TTC549 (cell line): ENCODE measurements around the gene RASL10A.
"Not testable (repeated sequence)": the region's sequence is repeated elsewhere in the genome, so short reads cannot be mapped to it uniquely, and the experiment has no call there.

ENCODE experiments used
- FAIRE-seq: peaks from 2 replicates; lab custom pipeline; 2012; peaks lifted over from hg19 to GRCh38; lab: Jason Lieb, UNC

Gene RASL10A

GRCh38 chr22:29315286-29316140 lies at the start of gene RASL10A:
TSS of gene RASL10A (minus strand) at chr22:29315697. CDS start at chr22:29315246, 451 bp downstream.
- FAIRE-seq: no peak

GRCh38 chr22:29359469-29359868 lies 44.0 kb upstream of the RASL10A start:
- no peak for FAIRE-seq

- not testable (repeated sequence) for FAIRE-seq
Observed at GRCh38 chr22:29357193-29357890, 41.8 kb upstream of the RASL10A start.

DNA sequence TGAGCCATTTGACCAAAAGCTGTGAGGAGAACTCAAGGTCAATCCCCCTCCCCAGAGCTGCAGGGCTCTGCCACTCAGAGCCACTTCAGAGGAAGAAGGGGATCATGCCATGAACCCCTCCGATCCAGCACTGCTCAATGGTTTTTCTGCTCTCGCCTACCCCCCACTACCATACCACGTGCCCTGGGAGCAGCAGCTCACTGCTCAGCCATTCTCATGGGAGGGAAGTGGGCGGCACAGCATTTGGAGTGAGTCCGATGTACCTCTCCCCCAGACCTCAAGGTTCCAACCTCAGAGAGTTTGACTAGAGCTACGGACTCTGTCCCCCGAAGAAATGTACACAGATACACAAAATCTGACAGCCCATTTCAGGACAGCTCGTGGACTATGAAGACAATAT lies 38.4 kb upstream of the RASL10A start:
- FAIRE-seq: no peak

GRCh38 chr22:29353286-29353685 lies 37.8 kb upstream of the RASL10A start:
- no peak for FAIRE-seq

DNA sequence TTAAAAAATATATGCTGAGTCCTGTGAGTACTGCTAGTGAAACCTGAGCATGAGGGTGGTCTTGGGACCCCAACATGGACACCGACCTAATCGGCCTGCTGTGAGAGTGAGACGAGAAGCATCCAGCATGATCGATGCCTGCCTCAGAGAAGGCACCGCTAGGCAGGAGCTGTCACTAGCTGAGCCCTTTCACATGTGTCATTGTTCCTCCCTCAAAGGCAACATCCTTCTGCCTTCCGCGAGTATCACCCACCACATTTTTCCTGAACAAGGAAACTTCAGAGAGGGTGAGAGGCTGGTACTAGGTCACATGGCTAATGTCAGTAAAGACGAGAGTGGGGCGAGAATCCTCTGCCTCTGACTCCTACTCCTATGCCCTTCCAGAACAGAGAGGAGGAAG lies 37.3 kb upstream of the RASL10A start:
- no peak for FAIRE-seq

DNA sequence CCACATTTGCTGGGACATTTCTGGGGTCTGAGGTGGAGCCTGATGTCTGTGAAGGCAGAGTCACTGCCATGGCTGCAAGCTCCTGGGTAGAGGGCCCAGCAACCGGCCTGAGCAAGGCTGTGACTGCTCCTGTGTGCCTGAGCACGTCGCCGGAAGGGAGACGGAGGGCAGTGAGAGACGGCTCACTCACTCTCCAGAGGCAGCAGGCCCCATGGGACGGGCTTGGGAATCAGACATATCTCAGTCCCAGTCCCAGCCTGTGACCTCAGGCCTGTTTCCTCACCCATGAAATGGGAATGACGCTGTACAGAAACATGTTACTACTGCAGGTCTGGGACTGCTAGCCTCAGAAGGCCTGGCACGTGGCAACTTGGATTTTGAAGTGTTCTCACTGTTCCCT lies 36.4 kb upstream of the RASL10A start:
- no peak for FAIRE-seq

DNA sequence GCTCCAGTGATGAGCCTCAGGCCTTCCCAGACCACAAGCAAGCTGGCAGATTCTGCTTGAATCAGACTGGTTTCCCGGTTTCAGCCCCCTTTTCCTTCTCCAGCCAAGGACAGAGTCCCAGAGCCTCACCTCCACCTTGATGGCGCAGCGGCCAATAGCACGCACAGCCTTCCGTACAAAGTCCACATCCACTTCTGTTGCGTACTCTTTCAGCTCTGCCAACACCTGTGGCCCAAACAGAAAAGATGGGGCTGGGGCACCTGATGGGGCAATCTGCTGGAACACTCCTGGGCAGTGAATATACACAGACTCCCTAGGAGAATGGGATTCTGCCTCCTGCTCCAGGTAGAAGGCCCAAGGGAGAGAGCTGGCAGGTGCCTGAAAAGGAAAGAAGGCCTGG lies 35.5 kb upstream of the RASL10A start:
- no peak for FAIRE-seq

GRCh38 chr22:29348956-29349355 lies 33.5 kb upstream of the RASL10A start:
- FAIRE-seq: no peak

- FAIRE-seq: no peak
Observed at GRCh38 chr22:29348041-29348440, 32.5 kb upstream of the RASL10A start.

DNA sequence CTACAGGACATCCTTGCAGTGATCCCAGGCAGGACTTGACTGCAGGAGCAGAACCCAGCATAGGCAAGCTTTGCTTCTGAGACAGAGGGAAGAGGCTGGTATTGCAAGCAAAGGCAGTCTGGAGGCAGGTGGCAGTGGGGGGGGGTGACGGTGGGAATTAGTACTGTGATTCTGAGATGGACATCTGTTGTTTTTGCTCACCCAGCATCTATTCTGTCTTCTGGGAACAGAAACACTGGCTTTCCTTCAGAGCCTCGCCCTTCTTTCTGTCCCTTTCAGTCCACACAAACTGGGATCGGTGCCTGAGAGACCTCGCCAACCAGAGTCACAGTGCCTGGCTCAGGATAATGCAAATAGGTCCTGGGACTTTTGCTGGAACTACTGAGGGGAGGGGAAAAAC lies 31.2 kb upstream of the RASL10A start:
- FAIRE-seq: no peak

DNA sequence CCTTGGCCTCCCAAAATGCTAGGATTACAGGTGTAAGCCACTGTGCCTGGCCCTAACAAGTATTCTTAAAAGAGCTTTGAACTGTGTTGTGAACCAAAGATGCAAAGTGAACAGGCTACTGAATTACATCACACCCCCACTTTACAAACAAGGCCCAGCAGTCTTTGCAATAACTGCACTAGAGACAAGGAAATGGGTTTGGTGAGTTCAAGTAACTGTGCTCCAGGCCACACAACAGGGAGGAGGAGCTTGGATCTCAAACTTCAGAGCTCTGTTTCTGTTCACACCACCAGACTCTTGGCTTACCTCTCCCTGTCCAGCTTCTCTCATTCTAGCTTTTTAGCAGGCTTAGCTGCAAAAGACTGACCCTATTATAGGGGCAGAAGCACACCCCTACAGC lies 30.4 kb upstream of the RASL10A start:
- no peak for FAIRE-seq

GRCh38 chr22:29344889-29345288 lies 29.4 kb upstream of the RASL10A start:
- FAIRE-seq: not testable (repeated sequence)

DNA sequence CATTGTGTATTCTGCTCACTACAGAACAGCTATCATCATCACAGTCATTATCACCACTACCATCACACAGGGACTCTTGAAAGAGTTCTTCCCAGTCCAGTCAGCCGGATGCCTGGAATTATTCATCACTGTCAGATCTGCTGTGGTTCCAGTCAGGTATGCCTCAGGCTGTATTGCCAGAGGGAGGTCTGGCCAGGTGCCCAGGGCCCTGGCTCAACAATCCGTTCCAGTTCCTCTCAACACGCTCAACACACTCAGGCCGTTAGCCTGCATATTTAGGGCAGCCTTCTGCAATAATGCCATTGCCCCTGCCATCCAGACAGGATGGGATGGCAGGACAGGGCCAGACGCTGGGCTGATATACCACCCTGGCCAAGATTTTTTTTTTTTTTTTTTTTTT lies 28.6 kb upstream of the RASL10A start:
- FAIRE-seq: no peak

DNA sequence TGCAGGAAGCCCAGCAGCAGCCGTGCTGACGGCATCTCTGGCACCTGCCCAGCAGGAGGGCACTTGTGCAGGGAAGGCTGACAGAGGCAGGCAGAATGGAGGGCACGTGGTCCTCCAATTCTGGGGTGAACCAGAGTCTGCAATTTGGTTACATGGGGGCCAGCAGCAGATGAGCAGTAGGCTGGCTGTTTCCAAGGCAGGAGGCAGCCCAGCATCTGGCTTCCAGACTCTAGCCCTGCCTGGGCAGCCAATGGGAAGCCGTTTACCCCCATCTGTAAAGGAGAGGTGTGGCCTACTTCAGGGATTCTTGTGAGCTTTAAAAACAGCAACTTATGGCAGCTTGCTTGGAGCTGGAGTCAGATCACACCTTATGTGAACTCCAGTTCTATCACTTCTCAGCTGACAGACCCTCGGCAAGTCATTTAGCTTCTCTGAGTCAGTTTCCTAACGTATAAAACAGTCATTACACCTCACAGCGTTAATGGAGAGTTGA lies 27.9 kb upstream of the RASL10A start:
- no peak for FAIRE-seq

DNA sequence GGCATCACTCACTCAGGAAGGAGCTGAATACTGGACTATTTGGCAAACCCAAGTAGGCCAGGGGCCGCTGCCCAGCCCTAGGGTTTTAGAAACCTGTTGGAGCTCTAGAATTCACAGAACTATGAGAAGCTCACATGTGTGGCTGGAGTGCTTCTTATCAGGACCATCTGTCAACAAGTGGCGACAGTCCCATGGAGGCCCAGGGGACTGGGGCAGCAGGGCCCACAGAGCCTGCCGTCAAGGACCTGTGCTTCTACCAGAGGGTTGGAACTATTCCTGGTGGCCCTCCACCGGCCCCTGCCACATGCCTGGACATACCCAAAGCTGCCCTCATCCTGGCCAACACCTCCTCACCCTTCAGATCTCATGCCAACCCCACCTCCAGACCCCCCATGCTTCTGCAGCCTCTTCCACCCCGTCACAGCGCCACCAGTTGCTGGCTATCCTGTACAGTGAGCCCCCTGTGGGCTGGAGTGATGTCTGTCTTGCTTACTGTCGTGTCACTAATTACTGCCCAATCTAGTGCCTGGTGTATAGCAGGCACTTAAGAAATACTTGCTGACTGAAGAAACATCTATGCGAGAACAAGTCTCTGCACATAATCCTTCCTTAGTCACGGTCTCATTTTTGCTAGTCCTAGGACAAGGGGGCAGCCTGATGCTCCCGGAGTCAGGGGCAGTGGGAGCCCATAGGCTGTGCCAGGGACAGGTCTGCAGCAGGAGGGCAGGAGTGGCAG lies 27.2 kb upstream of the RASL10A start:
- FAIRE-seq: no peak

- FAIRE-seq: no peak
Observed at GRCh38 chr22:29342177-29342576, 26.7 kb upstream of the RASL10A start.

DNA sequence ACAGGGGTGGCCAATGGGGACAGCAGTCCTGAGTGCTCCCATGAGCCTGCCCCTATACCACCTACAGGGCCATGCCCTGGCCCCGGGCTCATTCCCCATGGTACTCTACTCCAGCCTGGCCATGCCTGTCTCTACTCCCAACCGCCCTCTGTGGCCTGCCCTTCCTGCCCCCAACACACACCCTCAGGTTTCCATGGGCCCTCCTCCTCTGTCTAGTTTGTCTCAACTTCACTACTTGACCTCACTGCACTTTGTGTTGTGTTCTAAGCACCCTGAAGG lies 26.3 kb upstream of the RASL10A start:
- no peak for FAIRE-seq

DNA sequence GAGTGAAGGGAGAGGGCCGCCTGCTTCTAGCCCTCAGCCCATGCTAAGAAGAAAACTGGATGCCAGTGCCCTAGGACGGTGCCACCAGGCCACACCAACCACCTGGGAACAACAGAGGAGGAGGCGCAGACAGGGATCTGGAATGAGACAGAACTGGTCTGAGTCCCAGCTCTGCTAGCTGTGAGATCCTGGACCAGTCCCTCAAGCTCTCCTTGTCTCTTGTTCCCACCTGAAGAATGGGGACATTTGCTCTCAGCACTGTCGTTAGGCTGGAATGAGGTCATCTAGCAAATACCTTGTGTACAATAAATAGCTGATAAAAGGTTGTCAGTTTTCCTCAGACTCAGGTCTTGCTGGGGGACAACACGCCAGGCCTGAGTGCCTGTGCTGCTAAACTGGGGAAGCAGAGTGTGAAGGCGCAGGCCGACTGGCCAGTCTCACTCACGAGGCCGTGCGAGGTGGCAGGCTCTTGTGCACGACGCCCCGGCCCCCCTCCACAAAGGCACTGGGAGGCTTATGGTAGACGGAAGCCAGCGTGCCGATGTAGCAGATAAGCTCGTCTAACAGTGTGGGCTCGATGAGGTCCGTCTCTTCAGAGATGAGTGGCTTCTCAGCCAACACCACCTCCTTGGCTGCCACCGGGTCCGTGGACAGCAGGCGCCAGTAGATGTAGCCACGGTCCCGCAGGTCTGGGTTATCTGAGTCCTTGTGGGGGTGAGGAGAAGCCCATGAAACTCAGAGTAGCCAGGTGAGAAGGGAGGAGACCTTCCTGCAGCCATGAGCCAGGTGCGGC lies 25.8 kb upstream of the RASL10A start:
- FAIRE-seq: no peak

DNA sequence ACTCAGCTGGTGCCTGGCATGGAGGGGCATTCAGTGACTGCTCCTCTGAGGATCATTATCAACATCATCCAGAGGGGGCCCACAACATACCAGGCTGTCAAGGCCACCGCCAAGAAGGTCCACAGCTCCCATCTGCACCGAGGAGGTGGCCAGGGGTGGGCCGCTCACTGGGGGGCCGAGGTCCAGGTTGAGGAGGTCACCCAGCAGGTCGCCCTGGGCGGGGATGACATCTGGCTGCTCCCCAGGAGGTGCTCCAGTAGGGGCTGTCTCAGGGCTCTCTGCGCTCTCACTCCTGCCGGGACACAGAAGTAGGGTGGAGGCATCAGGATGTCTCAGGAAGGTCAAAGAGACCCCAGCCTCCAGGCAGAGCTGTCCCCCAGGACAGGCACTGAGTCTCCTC lies 25.1 kb upstream of the RASL10A start:
- no peak for FAIRE-seq

GRCh38 chr22:29339381-29340235 lies 24.1 kb upstream of the RASL10A start:
- FAIRE-seq: no peak
